DMS79 (cell line): ENCODE data around the gene ASNS.

ENCODE experiments used
- DNase-seq: peaks from one replicate; lab custom pipeline; 2025; lab: John Stamatoyannopoulos, UW

Gene ASNS

DNA sequence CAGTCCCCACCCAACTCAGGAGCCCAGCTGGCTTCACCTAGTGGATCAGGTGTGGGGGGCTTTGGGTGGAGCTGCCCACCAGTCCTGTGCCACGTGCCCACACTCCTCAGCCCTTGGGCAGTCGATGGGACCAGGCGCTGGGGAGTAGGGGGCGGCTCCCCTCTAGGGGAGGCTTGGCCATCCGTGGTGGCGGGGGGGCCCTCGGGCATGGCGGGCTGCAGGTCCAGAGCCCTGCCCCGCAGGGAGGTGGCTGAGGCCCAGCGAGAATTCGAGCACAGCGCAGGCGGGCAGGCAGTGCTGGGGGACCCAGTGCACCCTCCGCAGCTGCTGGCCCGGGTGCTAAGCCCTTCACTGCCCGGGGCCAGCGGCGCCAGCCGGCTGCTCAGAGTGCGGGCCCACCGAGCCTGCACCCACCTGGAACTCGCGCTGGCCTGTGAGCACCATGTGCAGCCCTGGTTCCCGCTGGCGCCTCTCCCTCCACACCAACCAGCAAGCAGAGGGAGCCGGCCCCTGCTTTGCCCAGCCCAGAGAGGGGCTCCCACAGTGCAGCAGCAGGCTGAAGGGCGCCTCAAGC lies 29.3 kb downstream of the ASNS start:
- no peak for DNase-seq

DNA sequence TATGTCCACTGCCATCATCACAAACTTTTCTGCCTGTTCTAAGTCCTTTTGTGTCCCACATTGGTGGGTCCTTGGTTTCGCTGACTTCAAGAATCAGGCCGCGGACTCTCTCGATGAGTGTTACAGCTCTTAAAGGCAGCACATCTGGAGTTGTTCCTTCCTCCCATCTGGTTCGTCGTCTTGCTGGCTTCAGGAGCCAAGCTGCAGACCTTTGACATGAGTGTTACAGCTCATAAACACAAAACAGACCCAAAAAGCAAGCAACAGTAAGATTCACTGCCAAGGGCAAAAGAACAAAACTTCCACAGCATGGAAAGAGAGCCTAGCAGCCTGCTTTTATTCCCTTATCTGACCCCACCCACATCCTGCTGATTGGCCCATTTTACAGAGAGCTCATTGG lies 30.2 kb downstream of the ASNS start:
- DNase-seq, result no peak

DNA sequence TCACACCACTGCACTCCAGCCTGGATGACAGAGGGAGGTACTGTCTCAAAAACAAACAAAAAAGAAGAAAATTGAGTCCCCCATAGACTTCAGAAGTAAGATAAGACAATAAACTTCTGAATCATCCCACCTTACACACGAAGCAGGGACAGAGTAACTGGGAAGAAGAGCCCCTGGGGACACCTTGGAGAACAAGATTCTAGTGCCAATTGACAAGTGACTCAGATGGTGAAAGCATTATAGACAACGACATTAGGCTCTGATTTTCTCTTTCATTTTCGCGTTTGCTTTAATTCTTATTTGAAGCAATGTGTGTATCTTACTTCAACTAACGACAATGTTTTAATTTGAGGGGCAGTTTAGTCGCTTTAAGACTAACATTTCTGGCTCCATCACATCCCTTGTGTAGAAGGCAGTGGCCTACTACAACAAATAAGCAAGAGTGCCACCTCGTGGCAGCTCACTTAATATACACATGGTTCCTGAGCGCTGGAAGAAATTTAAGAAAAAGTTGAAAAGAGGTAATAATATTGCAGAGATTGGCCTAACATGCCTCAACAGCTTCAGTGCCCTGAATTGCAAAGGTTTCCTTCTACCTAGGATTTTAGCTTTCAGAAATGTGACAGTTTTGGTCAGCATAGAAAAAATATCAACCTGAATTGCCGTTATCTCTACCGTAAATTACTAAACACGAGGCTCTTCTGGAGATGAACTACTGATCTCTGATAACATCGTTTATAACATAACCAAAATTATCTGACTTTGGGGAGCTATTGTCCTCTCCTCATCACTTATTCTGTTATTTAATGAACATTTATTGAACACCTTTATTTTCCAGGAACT lies 36.7 kb downstream of the ASNS start:
- DNase-seq, result no peak

DNA sequence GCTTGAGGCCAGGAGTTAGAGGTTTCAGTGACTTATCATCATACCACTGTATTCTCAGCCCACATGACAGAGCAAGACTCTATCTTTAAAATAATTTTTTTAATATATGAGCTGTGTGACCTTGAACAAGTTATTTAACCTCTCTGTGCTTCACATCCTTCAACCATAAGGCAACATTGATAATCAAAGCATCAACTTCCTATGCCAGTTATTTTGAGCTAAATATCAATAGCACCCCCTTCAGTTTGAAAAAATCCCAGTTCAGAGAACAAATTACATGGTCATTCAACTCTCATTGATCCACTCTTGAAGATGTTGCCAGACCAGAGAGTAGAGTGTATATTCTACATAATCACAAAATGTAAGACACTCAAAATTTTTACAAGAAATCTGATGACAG lies 53.0 kb downstream of the ASNS start:
- no peak for DNase-seq

DNA sequence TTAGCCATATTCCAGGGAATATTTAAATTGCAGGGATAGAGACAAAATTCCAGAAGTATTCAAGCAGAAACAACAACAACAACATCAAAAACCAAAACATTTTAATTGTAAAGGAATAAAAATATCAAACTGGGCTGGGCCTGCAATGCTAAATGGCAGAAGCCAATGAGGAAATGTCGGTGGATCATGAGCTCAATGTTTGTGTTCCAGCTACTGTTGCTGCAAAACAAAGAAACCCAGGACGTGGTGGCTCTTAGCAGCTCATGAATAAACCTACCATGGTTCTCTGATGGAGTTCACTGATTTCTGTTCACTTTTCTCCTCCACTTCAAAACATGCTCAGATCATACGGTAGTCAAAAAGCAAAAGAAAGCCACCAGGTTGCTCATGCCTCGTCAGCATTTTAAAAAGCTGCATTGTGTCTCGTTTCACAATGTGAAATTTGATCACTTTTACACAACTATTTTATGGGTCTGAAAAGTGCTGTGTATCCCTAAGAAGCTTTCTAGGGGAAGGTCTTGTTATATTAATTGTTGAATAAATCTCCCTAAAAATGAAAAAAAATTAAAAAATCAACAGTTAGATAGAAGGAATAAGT lies 54.0 kb downstream of the ASNS start:
- DNase-seq, result no peak
